Hematopoietic multipotent progenitor cell treated with erythropoietin and hydrocortisone succinate and interleukin-3 and kit ligand, for 15 days (in vitro differentiated cells): Measurements from ENCODE around the gene C5orf15.
"Not testable (repeated sequence)": the region's sequence is repeated elsewhere in the genome, so short reads cannot be mapped to it uniquely, and the experiment has no call there.

Source experiments
- DNase-seq: peaks from one replicate; pipeline ENCODE4 v3.0.0-alpha.2; 2015; ENCODE audit warnings: low spot score

C5orf15 gene

GRCh38 chr5:133937628-133938027, 30.8 kb downstream of the C5orf15 start:
- DNase-seq = not testable (repeated sequence)

GRCh38 chr5:133936651-133937015, 31.8 kb downstream of the C5orf15 start:
- DNase-seq = peak; percentile 88

- peak; percentile 56 for DNase-seq
These were observed 32.3 kb downstream of the C5orf15 start for GRCh38 chr5:133935991-133936650.

GRCh38 chr5:133935667-133935940, 32.8 kb downstream of the C5orf15 start:
- DNase-seq = no peak

- no peak for DNase-seq
These were observed 33.4 kb downstream of the C5orf15 start for GRCh38 chr5:133934822-133935666.

GRCh38 chr5:133934311-133934710, 34.1 kb downstream of the C5orf15 start:
- DNase-seq = no peak

- DNase-seq = no peak
These were observed 34.6 kb downstream of the C5orf15 start for GRCh38 chr5:133933670-133934295.

- DNase-seq = no peak
These were observed 35.3 kb downstream of the C5orf15 start for GRCh38 chr5:133933169-133933509.

- DNase-seq = peak; percentile 94
These were observed 35.8 kb downstream of the C5orf15 start for GRCh38 chr5:133932441-133933168.

GRCh38 chr5:133931546-133931945, 36.9 kb downstream of the C5orf15 start:
- no peak for DNase-seq

- DNase-seq = peak; percentile 68
These were observed 37.7 kb downstream of the C5orf15 start for GRCh38 chr5:133930813-133931090.

- DNase-seq = peak; percentile 35
These were observed 38.2 kb downstream of the C5orf15 start for GRCh38 chr5:133930061-133930812.

GRCh38 chr5:133928587-133929393, 39.6 kb downstream of the C5orf15 start:
- no peak for DNase-seq

- no peak for DNase-seq
These were observed 40.9 kb downstream of the C5orf15 start for GRCh38 chr5:133927300-133928180.

- DNase-seq = no peak
These were observed 41.7 kb downstream of the C5orf15 start for GRCh38 chr5:133926489-133927299.

GRCh38 chr5:133925866-133926488, 42.4 kb downstream of the C5orf15 start:
- DNase-seq = no peak

GRCh38 chr5:133925269-133925668, 43.2 kb downstream of the C5orf15 start:
- no peak for DNase-seq

GRCh38 chr5:133924221-133924920, 44.1 kb downstream of the C5orf15 start:
- DNase-seq = no peak
